Erythroblast (primary cell): ENCODE measurements around the gene MATCAP1.

Source experiments
- GATA1 ChIP-seq: IDR thresholded peaks from 2 replicates; pipeline ENCODE4 v1.6.1; 2011; ENCODE audit warnings: low read depth, mild to moderate bottlenecking, control low read depth, low read length, moderate library complexity
- POLR2A ChIP-seq: IDR thresholded peaks from 2 replicates; pipeline ENCODE4 v1.6.1; 2011; ENCODE audit warnings: mild to moderate bottlenecking, low read length

DNA sequence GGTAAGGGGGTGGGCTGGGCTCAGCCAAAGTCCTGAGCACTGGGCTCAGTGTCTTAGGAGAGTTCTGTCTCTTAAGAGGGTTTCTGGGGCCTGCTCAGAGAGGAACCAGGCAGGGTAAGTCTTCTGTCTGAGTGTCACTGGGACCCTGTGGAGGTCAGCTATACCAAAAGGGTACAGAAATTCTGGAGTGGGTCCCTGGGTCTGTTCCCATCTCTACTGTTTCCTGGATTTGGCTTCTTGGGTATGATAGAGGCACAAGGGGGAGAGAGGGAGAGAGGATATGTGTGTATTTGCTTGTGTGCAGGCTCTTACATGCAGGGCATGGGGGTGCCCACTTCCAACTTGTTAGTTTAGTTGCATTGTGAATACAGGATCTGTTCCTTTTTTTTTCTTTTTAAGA, 9.8 kb upstream of the MATCAP1 start:
- no peak for TF ChIP-seq POLR2A
- TF ChIP-seq GATA1, result no peak
